NCI-H510A treated with DMSO at 0.1 percent for 48 hours (cell line): ENCODE measurements around the gene TTC28.
"Not testable (repeated sequence)": the region's sequence is repeated elsewhere in the genome, so short reads cannot be mapped to it uniquely, and the experiment has no call there.

Source experiments
- DNase-seq: peaks from one replicate; lab custom pipeline; 2025; lab: John Stamatoyannopoulos, UW

The TTC28 gene

DNA sequence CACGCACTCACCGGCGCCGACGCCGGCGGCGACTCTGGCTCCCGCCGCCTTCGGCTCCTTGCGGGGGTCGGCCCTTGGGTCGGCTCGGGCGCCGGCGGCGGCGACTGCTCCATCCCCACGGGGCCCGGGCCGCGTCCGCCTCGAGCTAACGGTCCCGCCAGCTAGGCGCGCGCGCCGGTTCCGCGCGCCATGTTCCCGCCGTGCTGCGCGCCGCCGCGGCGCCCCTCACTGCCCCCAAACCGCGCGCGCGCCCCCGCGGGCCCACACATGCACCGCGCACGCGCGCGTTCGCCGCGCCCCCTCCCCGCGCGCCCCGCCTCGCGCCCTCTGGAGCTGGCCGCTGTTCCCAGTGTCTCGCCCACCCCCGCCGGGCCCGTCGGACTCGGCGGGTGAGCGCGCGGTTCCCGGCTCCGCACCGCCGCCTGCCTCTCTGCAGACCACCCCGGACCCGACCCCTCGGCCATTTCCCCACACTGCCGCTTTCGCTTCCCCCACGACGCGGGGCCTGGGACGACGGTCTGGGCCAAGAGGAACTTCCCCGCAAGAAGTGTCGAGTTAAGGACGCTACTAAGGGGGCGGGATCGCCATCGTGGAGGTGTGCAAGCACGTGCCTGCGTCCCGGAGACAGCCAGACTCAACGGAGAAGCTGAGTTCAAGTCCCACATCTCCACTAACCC, at the start of gene TTC28:
TSS of gene TTC28 (minus strand) at position 230 of the 677 bp plus-strand sequence. CDS start at position 113, 117 bp downstream.
- DNase-seq, result peak; percentile 1

DNA sequence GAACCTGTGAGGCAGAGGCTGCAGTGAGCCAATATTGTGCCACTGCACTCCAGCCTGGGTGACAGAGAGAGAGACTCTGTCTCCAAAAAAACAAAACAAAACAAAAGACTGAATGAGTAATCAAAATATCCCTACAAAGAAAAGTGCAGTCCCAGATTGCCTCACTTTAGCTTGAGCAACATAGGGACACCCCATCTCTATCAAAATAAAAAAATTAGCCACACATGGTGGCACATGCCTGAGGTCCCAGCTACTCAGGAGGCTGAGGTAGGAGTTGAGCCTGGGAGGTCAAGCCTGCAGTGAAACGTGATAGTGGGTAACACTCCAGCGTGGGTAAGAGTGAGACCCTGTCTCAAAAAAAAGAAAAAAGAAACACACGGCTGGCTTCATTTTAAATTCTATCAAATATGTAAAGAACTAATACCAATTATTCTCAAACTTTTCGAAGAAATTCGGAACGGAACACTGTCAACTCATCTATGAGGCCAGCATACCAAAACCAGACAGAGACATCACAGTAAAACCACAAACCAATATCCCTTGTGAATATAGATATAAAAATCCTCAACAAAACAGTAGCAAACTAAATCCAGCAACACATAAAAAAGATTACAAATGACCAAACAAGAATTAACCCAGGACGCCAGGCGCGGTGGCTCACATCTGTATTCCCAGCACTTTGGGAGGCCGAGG, 49.1 kb upstream of the TTC28 start:
- no peak for DNase-seq

- no peak for DNase-seq
Observed at GRCh38 chr22:28728002-28728401, 48.4 kb upstream of the TTC28 start.

GRCh38 chr22:28718044-28718443, 38.4 kb upstream of the TTC28 start:
- DNase-seq, result no peak

- DNase-seq, result no peak
Observed at GRCh38 chr22:28716686-28717085, 37.0 kb upstream of the TTC28 start.

DNA sequence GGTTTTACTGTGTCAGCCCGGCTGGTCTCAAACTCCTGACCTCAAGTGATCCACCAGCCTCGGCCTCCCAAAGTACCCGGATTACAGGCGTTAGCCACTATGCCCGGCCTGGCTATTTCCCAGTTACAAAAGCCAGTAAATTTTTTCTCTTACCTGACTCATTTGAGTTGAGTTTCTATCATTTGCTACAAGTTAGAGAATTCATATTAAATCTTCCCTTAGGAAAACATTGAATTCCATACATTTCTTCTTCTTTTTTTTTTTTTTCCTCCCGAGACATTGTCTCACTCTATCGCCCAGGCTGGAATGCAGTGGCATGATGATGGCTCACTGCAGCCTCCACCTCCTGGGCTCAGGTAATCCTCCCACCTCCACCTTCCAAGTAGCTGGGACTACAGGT, 36.0 kb upstream of the TTC28 start:
- DNase-seq, result no peak

GRCh38 chr22:28714043-28714628, 34.5 kb upstream of the TTC28 start:
- no peak for DNase-seq

GRCh38 chr22:28711820-28712777, 32.5 kb upstream of the TTC28 start:
- no peak for DNase-seq

DNA sequence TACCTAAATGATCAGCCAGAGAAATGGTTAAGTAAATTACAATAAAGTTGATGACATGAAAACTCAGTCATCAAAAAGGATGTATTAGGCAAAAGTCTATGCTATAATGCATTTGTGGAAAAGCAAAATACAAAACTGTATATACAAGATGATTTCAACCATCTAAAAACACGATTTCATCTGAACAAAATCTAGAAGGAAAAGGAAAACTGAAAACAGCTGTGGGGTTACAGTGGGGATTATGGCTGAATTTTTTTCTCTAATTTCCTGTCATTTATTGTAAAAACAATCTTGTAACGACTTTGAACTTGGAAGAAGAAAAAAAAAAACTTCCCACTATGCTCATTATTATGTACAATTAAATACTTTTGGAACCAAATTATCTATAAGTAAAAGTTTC, 31.7 kb upstream of the TTC28 start:
- no peak for DNase-seq

DNA sequence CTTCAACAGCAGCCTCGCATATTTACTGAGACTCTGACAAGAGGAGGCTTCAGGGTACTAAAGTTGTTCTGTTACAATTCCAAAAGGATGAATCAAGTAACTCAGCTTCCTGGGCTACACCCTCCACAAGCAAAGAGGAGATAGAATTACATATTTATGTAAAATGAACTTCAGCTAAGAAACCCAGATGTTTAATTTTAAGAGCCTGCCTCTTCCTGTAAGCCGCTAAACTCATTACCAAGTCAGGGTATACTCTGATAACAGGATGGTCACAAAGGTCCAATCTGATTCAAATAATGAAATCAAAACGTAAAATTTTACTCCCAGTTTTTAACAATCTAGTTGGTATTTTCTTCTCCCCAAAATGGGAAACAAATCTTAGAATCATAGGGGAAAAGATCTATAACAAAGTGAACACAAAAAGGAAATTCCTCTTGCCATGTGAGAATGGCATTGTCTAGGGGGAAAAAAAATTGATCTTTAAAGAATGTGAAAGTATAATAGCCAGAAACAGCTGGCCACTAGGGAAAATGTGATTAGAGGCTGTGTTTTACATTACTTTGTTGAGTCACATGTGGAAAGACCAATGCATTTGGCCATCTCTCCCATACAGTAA, 31.0 kb upstream of the TTC28 start:
- no peak for DNase-seq

DNA sequence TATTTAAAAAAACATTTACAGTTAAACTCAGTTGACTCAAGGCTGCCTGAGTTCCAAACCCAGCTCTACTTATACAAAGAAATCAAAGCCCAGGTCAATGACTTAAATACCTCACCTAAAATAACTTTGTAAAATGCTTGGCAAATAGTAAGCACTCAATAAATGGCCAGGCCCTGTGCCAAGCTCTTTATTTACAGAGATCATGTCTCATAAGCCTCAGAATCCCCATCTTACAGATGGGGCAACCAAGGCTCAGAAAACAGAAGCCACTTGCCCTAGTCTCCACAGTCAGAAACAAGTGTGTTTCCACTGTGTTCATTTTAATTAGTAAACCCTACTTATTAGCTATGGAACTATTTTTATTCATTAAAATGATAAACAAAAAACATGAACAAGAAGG, 30.5 kb upstream of the TTC28 start:
- DNase-seq, result no peak

- no peak for DNase-seq
Observed at GRCh38 chr22:28706845-28707244, 27.2 kb upstream of the TTC28 start.

GRCh38 chr22:28703436-28703835, 23.8 kb upstream of the TTC28 start:
- DNase-seq, result no peak

- DNase-seq, result no peak
Observed at GRCh38 chr22:28702891-28703290, 23.3 kb upstream of the TTC28 start.

GRCh38 chr22:28693041-28693760, 13.6 kb upstream of the TTC28 start:
- not testable (repeated sequence) for DNase-seq

DNA sequence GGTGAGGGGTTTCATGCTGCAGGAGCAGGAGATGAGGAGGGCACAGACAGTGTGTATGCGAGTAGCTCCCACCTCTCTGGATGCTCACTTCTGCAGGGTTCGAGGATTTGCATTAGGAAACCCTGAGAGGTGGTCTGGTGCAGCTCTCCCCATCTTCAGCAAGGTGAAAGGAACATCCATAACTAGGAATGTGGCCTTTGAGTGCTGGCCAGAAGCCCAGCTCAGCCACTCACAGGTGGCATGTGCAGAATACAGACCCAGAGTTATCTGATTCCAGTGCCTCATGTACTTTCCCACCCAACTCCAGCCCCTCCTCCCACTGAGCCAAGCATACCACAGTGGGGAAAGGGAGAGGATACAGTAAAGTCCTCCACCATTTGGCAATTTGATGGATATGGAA, 10.2 kb upstream of the TTC28 start:
- DNase-seq, result not testable (repeated sequence)

DNA sequence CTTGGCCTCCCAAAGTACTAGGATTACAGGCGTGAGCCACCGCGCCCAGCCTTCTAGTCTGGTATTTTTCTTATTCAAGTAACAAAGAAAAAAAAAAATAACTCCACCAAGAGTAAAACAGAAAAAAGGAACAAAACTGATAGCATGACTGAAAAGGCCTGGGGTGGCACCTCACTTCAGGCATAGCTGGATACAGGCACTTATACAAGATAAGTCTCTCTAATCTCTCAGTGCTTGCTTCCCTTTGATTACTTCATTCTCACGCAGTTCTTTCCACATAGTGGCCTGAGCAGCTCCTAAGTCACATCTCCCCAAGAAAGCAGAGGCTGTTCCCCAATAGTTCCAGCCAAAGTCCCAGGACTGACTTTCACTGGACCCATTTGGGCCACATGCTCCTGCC, 3.3 kb upstream of the TTC28 start:
- DNase-seq, result not testable (repeated sequence)

- not testable (repeated sequence) for DNase-seq
Observed at GRCh38 chr22:28680813-28681490, 1.3 kb upstream of the TTC28 start.

DNA sequence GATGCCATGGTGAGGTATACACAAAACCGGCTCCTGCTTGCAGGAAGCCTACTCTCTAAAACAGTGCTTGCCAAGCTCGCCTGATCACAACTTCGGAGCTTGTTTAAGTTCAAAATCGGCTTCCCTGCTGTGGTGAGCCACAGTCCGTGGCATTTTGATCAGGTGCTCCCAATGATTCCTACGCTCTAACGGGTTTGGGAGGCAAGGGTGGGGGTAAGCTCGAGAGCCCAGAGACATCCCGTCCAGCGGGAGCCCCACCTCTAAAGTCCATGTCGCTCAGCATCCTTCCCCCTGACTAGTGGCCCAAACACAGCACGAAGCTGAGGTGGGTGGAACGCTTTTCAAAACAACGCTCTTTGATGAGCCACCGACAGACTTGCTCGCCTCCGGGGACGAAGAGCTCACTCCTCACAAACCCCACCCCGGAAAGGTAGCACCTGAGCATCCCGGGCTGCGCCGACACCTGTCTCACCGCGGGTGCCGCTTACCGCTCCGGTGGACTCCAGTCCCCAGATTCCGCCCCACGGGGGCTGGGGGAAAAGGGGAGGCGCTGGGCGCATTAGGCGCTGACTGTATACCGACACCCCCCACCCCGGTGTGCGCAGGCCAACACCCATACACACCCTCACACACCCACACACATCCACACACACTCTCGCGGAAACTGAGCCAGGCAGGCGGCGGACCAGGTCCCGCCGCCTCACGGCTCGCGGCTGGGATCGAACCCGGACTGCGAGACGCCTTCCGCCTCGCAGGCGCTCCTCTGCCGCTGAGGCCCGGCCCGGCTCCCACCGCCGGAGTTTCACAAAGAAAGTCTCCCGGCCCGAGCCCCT, 646 bp downstream of the TTC28 start:
- not testable (repeated sequence) for DNase-seq
